Measurements from ENCODE around the gene SPATA31D1. TPM values are rescaled to one million over a fixed set of nuclear protein-coding genes. Genes with fewer than 3 reads are reported as not detected.

SPATA31D1 gene
- total RNA-seq, 1 experiment from 2014 or later = not detected

DNA sequence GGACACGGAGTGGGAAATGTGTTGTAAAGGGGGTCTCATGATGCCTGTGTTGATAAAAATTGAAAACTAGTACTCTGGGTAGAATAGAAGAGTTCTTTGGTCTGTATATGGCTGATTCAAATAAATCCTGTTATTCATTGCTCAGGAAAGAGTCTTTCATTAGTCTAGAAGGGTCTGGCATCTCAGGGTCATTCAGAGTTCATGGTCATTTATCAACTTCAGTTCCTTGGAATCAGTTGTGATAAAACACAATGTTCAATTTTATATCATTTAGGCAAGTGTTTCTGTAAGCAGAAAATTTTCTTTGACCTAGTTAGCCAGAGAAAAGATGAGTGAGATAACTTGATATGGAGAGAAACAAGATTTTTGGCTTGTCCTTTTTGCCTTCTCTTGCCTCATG is 36.3 kb downstream of the SPATA31D1 start:
- no peak overlapping the region for H2BK5ac ChIP-seq (ENCODE audit: insufficient read length, low read length)
- H2BK120ac ChIP-seq (ENCODE audit: low read depth, low read length, poor library complexity, severe bottlenecking) = no peak overlapping the region
- H4K8ac ChIP-seq (replicated peaks; ENCODE audit: insufficient read length, low read depth, low read length) = no peak overlapping the region
- H3K4ac ChIP-seq (ENCODE audit: low read depth, low read length) = no peak overlapping the region
- H3K4me1 Mint-ChIP-seq = peaks cover 2 to 3% of the 10 kb centered on the region in 2 experiments; a peak in 2 of 4 replicates
- no peak overlapping the region for H3K23ac ChIP-seq (ENCODE audit: insufficient read length, low read depth, low read length)
- H3K79me2 ChIP-seq (ENCODE audit: insufficient read depth, low read length) = no peaks in the 10 kb centered on the region
- DNase-seq = no peak
- H3K4me2 ChIP-seq (ENCODE audit: insufficient read depth, insufficient read length, low read length) = no peak overlapping the region
- no peak for TF ChIP-seq CTCF (conservative IDR thresholded peaks at IDR 0.05)
- no peak overlapping the region for H3K18ac ChIP-seq (ENCODE audit: insufficient read length, low read depth, low read length)
- no peak overlapping the region for H2AFZ ChIP-seq (ENCODE audit: low read length)
- no peak overlapping the region for H2BK12ac ChIP-seq (ENCODE audit: insufficient read length, low read depth, low read length)
- H3K27me3 ChIP-seq (ENCODE audit: insufficient read depth, low read length) = no peaks in the 10 kb centered on the region
- no peaks in the 10 kb centered on the region for H3K23me2 ChIP-seq (ENCODE audit: insufficient read length, low read depth, low read length, poor library complexity, severe bottlenecking)
- peaks cover 2% of the 10 kb centered on the region in 2 experiments; a peak in 1 of 5 replicates for H3K9me3 Mint-ChIP-seq
- H3K14ac ChIP-seq (ENCODE audit: insufficient read depth, low read length) = no peak overlapping the region
- H3T11ph ChIP-seq (ENCODE audit: low read length) = no peak overlapping the region
- no peak overlapping the region for H4K5ac ChIP-seq (ENCODE audit: insufficient read length, low read depth, low read length)
- H3K79me1 ChIP-seq (ENCODE audit: insufficient read depth, low read depth, low read length, poor library complexity, severe bottlenecking) = no peaks in the 10 kb centered on the region
- no CpG with 5 or more reads among the region's 1 CpG for WGBS (ENCODE audit: extremely low coverage, insufficient read length, low lambda C conversion rate)
- H4K20me1 ChIP-seq (ENCODE audit: control insufficient read depth, insufficient read depth, insufficient read length) = no peaks in the 10 kb centered on the region
- H3K4me1 ChIP-seq (ENCODE audit: insufficient read depth, low read length) = no peaks in the 10 kb centered on the region
- H3K27ac ChIP-seq (ENCODE audit: insufficient read length, low read depth, low read length) = no peak overlapping the region
- no peak overlapping the region for H3K27ac Mint-ChIP-seq
- no peaks in the 10 kb centered on the region for H3K9me3 ChIP-seq (ENCODE audit: control insufficient read depth, low read depth, low read length)
- H2BK15ac ChIP-seq (ENCODE audit: low read depth, low read length) = no peak overlapping the region
- no peak overlapping the region for H2AK5ac ChIP-seq (ENCODE audit: insufficient read length, low read length)
- no peak overlapping the region for H3K9ac ChIP-seq (ENCODE audit: extremely low read depth, insufficient read length, low read length)
- H3K27me3 Mint-ChIP-seq (ENCODE audit: low read depth) = no peaks in the 10 kb centered on the region
- H4K91ac ChIP-seq (ENCODE audit: insufficient read length, low read depth, low read length) = no peak overlapping the region
- H2BK20ac ChIP-seq (ENCODE audit: low read depth, low read length, poor library complexity, severe bottlenecking) = no peak overlapping the region
- H3K4me3 Mint-ChIP-seq = no peak overlapping the region
- H3K36me3 Mint-ChIP-seq (ENCODE audit: insufficient read depth in 1 of 3, low read depth in 3 of 3) = no peaks in the 10 kb centered on the region
- H3K56ac ChIP-seq (ENCODE audit: insufficient read length, low read depth, low read length) = no peak overlapping the region

All from H9 (cell line).